Mesothelial cell of epicardium (in vitro differentiated cells): ENCODE measurements around the gene COQ8B. TPM values are rescaled to one million over a fixed set of nuclear protein-coding genes. Genes with fewer than 3 reads are reported as not detected.

Experiments
- DNase-seq, 2 experiments: peaks; one replicate each; pipeline ENCODE4 v3.0.0; 2021; ENCODE audit warnings: low spot score in 2 of 2; ENCODE audit not compliant: unreplicated experiment in 2 of 2
- H3K27ac Mint-ChIP-seq: 2 replicates; pipeline ENCODE4 v1.8.0; 2021; ENCODE audit warnings: mixed read lengths
- H3K27me3 Mint-ChIP-seq: 2 replicates; pipeline ENCODE4 v1.8.0; 2021; ENCODE audit warnings: low read depth, mixed read lengths
- H3K36me3 Mint-ChIP-seq: 2 replicates; pipeline ENCODE4 v1.8.0; 2021; ENCODE audit warnings: mixed read lengths
- H3K4me1 Mint-ChIP-seq: 2 replicates; pipeline ENCODE4 v1.8.0; 2021; ENCODE audit warnings: mixed read lengths
- H3K4me3 Mint-ChIP-seq: 2 replicates; pipeline ENCODE4 v1.8.0; 2021; ENCODE audit warnings: mild to moderate bottlenecking, moderate library complexity, mixed read lengths
- H3K9me3 Mint-ChIP-seq: 2 replicates; pipeline ENCODE4 v1.8.0; 2021; ENCODE audit warnings: mixed read lengths
- CTCF ChIP-seq: fragments of 200-600 bp; sonication (generic); IDR thresholded peaks from one replicate; pipeline ENCODE4 v1.5.0; 2021; ENCODE audit warnings: antibody characterized with exemption; ENCODE audit not compliant: unreplicated experiment
- total RNA-seq: library from RNA; stranded (reverse); gene quantifications from 3 replicates; pipeline ENCODE4 v1.2.1, GENCODE V29; 2021

The COQ8B gene
- total RNA-seq, 1 donor from 2014 or later, result 58.3 TPM

- peaks cover 53% of the 10 kb centered on the region for H3K4me1 Mint-ChIP-seq
- H3K9me3 Mint-ChIP-seq, result no peaks in the 10 kb centered on the region
- H3K4me3 Mint-ChIP-seq, result peak overlapping the region; percentile 97
- peaks cover 8% of the 10 kb centered on the region for H3K36me3 Mint-ChIP-seq
- DNase-seq, result peak in 1 of 2 experiments; percentile 66
- peak overlapping the region; percentile 100 for H3K27ac Mint-ChIP-seq
- no peak for TF ChIP-seq CTCF
- no peaks in the 10 kb centered on the region for H3K27me3 Mint-ChIP-seq
Measured at GRCh38 chr19:40718774-40719391, 2.2 kb upstream of the COQ8B start.

- peaks cover 2% of the 10 kb centered on the region for H3K36me3 Mint-ChIP-seq
Measured at GRCh38 chr19:40717880-40718773, 1.4 kb upstream of the COQ8B start.

GRCh38 chr19:40717325-40717879, 716 bp upstream of the COQ8B start:
- peak overlapping the region; percentile 100 for H3K27ac Mint-ChIP-seq
- H3K9me3 Mint-ChIP-seq, result no peaks in the 10 kb centered on the region
- H3K27me3 Mint-ChIP-seq, result no peaks in the 10 kb centered on the region
- DNase-seq, result no peak
- H3K4me3 Mint-ChIP-seq, result peak overlapping the region; percentile 97
- TF ChIP-seq CTCF, result no peak
- H3K4me1 Mint-ChIP-seq, result peaks cover 52% of the 10 kb centered on the region
- peaks cover 5% of the 10 kb centered on the region for H3K36me3 Mint-ChIP-seq

More at GRCh38 chr19:40717880-40718773, 1.4 kb upstream of the COQ8B start:
- Mint-ChIP-seq H3K4me3 (peak overlapping the region; percentile 97), H3K27me3 (no peaks in the 10 kb centered on the region), H3K27ac (peak overlapping the region; percentile 100), H3K4me1 (peaks cover 54% of the 10 kb centered on the region), H3K9me3 (no peaks in the 10 kb centered on the region)
- no peak for TF ChIP-seq CTCF
- no peak for DNase-seq

GRCh38 chr19:40716031-40716481, 630 bp downstream of the COQ8B start:
- peaks cover 13% of the 10 kb centered on the region for H3K36me3 Mint-ChIP-seq
- no peak for TF ChIP-seq CTCF
- DNase-seq, result peak; percentile 53 to 76
- H3K9me3 Mint-ChIP-seq, result no peaks in the 10 kb centered on the region
- peak overlapping the region; percentile 86 for H3K4me3 Mint-ChIP-seq
- peaks cover 45% of the 10 kb centered on the region for H3K4me1 Mint-ChIP-seq
- H3K27ac Mint-ChIP-seq, result peak overlapping the region; percentile 99
- no peaks in the 10 kb centered on the region for H3K27me3 Mint-ChIP-seq

- Mint-ChIP-seq H3K4me1 (peaks cover 31% of the 10 kb centered on the region), H3K36me3 (peaks cover 20% of the 10 kb centered on the region), H3K9me3 (no peaks in the 10 kb centered on the region), H3K4me3 (peak overlapping the region; percentile 86), H3K27me3 (no peaks in the 10 kb centered on the region), H3K27ac (peak overlapping the region; percentile 99)
- TF ChIP-seq CTCF, result no peak
- DNase-seq, result peak; percentile 91 to 96
Measured at GRCh38 chr19:40714441-40715299, 2.0 kb downstream of the COQ8B start.
